PC-3 (cell line): Measurements from ENCODE around the gene CUL4A. TPM values are rescaled to one million over a fixed set of nuclear protein-coding genes. Genes with fewer than 3 reads are reported as not detected.

Experiments
- ATAC-seq: fragments of 200-7000 bp; cut with Tn5 transposase; 2 replicates; pipeline ENCODE4 v1.9.1; 2020; ENCODE audit warnings: mild to moderate bottlenecking, moderate library complexity
- BruUV-seq: library from RNA; stranded (reverse); fragments of 400-500 nt; replicated peaks from 2 replicates; lab custom pipeline; 2021; lab: Mats Ljungman, UMichigan
- CTCF ChIA-PET: fragments of 300-600 bp; sonication (Branson Sonifier 250); formaldehyde crosslinking; loops from one replicate; lab custom pipeline; 2022; ENCODE audit warnings: antibody characterized with exemption; lab: Charles Lee
- POLR2A ChIA-PET: fragments of 300-600 bp; sonication (Branson Sonifier 250); formaldehyde crosslinking; loops from one replicate; lab custom pipeline; 2022; ENCODE audit warnings: antibody characterized with exemption; ENCODE audit not compliant: unreplicated experiment; lab: Charles Lee
- DNase-seq: peaks from one replicate; pipeline ENCODE4 v3.0.0-alpha.2; 2015
- H2AFZ ChIP-seq: fragments of 300-600 bp; sonication (generic); 2 replicates; pipeline ENCODE4 v1.6.0; 2016; ENCODE audit warnings: antibody characterized with exemption, low read length
- H3F3A ChIP-seq: fragments of 300-600 bp; sonication (generic); one replicate; pipeline ENCODE4 v1.6.0; 2017; ENCODE audit warnings: antibody characterized with exemption, low read length, control low read depth, mild to moderate bottlenecking; ENCODE audit not compliant: unreplicated experiment
- H3K27ac ChIP-seq: fragments of 300-600 bp; sonication (generic); 2 replicates; pipeline ENCODE4 v1.5.1; 2016; ENCODE audit warnings: mild to moderate bottlenecking, low read length
- H3K27me3 ChIP-seq: fragments of 300-600 bp; sonication (generic); 2 replicates; pipeline ENCODE4 v1.6.1; 2016; ENCODE audit warnings: low read length, mixed read lengths
- H3K36me3 ChIP-seq: fragments of 300-600 bp; sonication (generic); 2 replicates; pipeline ENCODE4 v1.6.1; 2016; ENCODE audit warnings: low read depth, mixed run types, low read length, mixed read lengths
- H3K4me1 ChIP-seq: fragments of 300-600 bp; sonication (generic); 2 replicates; pipeline ENCODE4 v1.5.1; 2016; ENCODE audit warnings: low read length; ENCODE audit not compliant: insufficient read depth
- H3K4me2 ChIP-seq: fragments of 300-600 bp; sonication (generic); 2 replicates; pipeline ENCODE4 v1.6.0; 2016; ENCODE audit warnings: low read length
- H3K4me3 ChIP-seq: fragments of 300-600 bp; sonication (generic); 2 replicates; pipeline ENCODE4 v1.5.1; 2016; ENCODE audit warnings: mild to moderate bottlenecking, low read length, mixed read lengths
- H3K79me2 ChIP-seq: fragments of 300-600 bp; sonication (generic); 2 replicates; pipeline ENCODE4 v1.6.1; 2017; ENCODE audit warnings: low read length, mixed read lengths
- H3K9ac ChIP-seq: fragments of 300-600 bp; sonication (generic); 2 replicates; pipeline ENCODE4 v1.6.0; 2016; ENCODE audit warnings: mild to moderate bottlenecking, low read length
- H3K9me2 ChIP-seq: fragments of 300-600 bp; sonication (generic); replicated peaks from 2 replicates; pipeline ENCODE4 v1.6.1; 2016; ENCODE audit warnings: mixed run types, low read length, mixed read lengths
- H3K9me3 ChIP-seq: fragments of 300-600 bp; sonication (generic); 2 replicates; pipeline ENCODE4 v1.6.1; 2016; ENCODE audit warnings: low read length, mixed read lengths
- H4K20me1 ChIP-seq: fragments of 300-600 bp; sonication (generic); 2 replicates; pipeline ENCODE4 v1.6.1; 2016; ENCODE audit warnings: low read length, mixed read lengths
- CTCF ChIP-seq: fragments of 300-600 bp; sonication (generic); conservative IDR thresholded peaks from 2 replicates; pipeline ENCODE4 v1.5.1; 2017; ENCODE audit warnings: antibody characterized with exemption, low read depth, mild to moderate bottlenecking, low read length
- EZH2 ChIP-seq: fragments of 300-600 bp; sonication (generic); IDR thresholded peaks from one replicate; pipeline ENCODE4 v1.6.1; 2017; ENCODE audit warnings: antibody characterized with exemption, mild to moderate bottlenecking, low read length; ENCODE audit not compliant: unreplicated experiment
- EZH2phosphoT487 ChIP-seq: fragments of 300-600 bp; sonication (generic); IDR thresholded peaks from 2 replicates; pipeline ENCODE4 v1.6.1; 2018; ENCODE audit warnings: mild to moderate bottlenecking, antibody characterized with exemption, low read length, borderline replicate concordance
- intact Hi-C: fragments of 100-400 bp; cut with micrococcal nuclease; formaldehyde crosslinking; loops from 2 replicates; pipeline ENCODE4 v1.9.0; 2023
- total RNA-seq: library from RNA; depleted of rRNA; stranded (reverse); fragments of >200 nt; gene quantifications from 2 replicates; pipeline ENCODE4 v1.2.3, GENCODE V29; 2014

Gene CUL4A
- total RNA-seq, 1 experiment from 2014 or later = 82.4 TPM

DNA sequence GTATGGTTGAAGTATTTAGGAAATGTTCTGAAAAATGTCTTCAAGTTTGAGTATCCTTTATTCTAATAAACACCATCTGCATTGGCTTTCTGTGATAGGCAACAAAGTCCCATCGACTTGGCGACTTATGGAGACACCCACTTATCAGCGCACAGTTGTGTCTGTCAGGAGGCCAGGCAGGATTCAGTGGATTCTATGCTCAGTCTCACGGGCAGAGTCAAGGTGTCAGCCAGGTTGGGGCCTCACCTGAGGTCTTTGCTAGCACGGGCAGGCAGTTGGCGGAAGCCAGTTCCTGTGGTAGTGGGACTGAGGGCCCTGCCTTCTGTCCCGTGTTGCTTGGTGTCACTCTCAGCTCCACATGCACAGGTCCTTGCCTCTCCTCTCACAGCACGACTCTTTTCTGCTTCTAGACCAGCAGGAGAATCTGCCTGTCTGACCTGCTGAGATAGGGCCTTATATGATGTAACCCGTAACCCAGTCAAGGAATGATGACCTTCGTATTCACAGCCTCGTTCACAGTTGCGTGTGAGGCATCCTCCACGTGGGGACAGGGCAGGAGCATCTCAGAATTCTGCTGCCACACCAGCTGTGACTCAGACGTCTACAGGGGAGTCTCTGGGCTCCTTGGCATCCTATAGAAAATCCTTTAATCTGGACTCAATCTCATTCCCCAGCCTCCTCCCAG lies 10.0 kb downstream of the CUL4A start:
- Histone ChIP-seq H3K36me3 (peaks cover 3% of the 10 kb centered on the region; the same call in 1 of the 2 replicates), H2AFZ (no peak overlapping the region), H3K9me2 (no peaks in the 10 kb centered on the region), H3K4me3 (no peak overlapping the region), H3K27me3 (no peaks in the 10 kb centered on the region), H3K9ac (no peak overlapping the region), H3K4me1 (peaks cover 22% of the 10 kb centered on the region), H3K27ac (no peak overlapping the region), H3K9me3 (no peaks in the 10 kb centered on the region), H3K79me2 (peaks cover 88% of the 10 kb centered on the region), H3K4me2 (no peak overlapping the region), H4K20me1 (peaks cover 20% of the 10 kb centered on the region; the same call in 1 of the 2 replicates), H3F3A (no peaks in the 10 kb centered on the region)
- CTCF ChIA-PET = no interaction called here
- ATAC-seq (no peak), DNase-seq (no peak)
- no peak for TF ChIP-seq EZH2phosphoT487
- TF ChIP-seq CTCF = no peak
- no peak for TF ChIP-seq EZH2
- BruUV-seq = no TSS peak
- intact Hi-C loops = loop anchor here (10.0 kb wide), 1 partner anchor 185 kb away; no protein-coding TSS in a partner anchor
- POLR2A ChIA-PET = no interaction called here

DNA sequence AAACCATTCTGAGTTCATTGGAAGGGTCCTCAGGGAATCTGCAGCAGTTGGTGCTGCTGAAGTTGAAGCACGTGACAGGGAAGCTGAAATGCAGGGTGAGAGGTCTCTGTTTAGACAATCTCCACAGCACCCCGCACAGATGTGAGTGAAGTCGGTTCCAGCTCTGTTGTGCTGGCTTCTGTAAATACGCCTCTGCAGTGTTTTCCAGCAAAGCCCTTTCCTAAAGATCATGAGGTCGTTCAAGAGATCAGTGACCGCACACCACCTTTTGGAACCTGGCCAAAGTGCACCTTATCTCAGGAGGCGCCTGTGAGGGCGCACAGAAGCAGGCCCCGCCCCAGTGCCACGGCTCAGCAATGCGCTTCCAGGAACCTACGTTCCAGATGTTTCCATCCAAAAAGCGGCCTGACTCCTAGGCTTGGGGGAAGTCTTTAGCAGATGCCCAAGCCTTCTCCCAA lies 10.8 kb downstream of the CUL4A start:
- DNase-seq (no peak), ATAC-seq (no peak)
- Histone ChIP-seq H3K4me3 (no peak overlapping the region), H3K9me2 (no peaks in the 10 kb centered on the region), H3K27ac (no peak overlapping the region), H3K27me3 (no peaks in the 10 kb centered on the region), H3K79me2 (peaks cover 80% of the 10 kb centered on the region), H3F3A (no peaks in the 10 kb centered on the region), H3K36me3 (peaks cover 3% of the 10 kb centered on the region; the same call in 1 of the 2 replicates), H3K4me2 (no peak overlapping the region), H3K9ac (no peak overlapping the region), H2AFZ (no peak overlapping the region), H3K4me1 (peaks cover 22% of the 10 kb centered on the region), H4K20me1 (peaks cover 13% of the 10 kb centered on the region; the same call in 1 of the 2 replicates), H3K9me3 (no peaks in the 10 kb centered on the region)
- BruUV-seq = no TSS peak
- CTCF ChIA-PET = no interaction called here
- intact Hi-C loops = no loop called here
- no peak for TF ChIP-seq EZH2phosphoT487
- no peak for TF ChIP-seq CTCF
- TF ChIP-seq EZH2 = no peak
- POLR2A ChIA-PET = no interaction called here

GRCh38 chr13:113220877-113221276 lies 11.5 kb downstream of the CUL4A start:
- no peak for DNase-seq
- no peak for TF ChIP-seq EZH2
- TF ChIP-seq EZH2phosphoT487 = no peak
- no peak for TF ChIP-seq CTCF
- H3K27ac ChIP-seq = no peak overlapping the region
- H3K9ac ChIP-seq = no peak overlapping the region
- H3K27me3 ChIP-seq = no peaks in the 10 kb centered on the region
- H3K9me3 ChIP-seq = no peaks in the 10 kb centered on the region
- no TSS peak for BruUV-seq
- H3K4me3 ChIP-seq = no peak overlapping the region
- no peaks in the 10 kb centered on the region for H3F3A ChIP-seq
- H4K20me1 ChIP-seq = peaks cover 6% of the 10 kb centered on the region; the same call in 1 of the 2 replicates
- no peak for ATAC-seq
- H2AFZ ChIP-seq = no peak overlapping the region
- peaks cover 73% of the 10 kb centered on the region for H3K79me2 ChIP-seq
- POLR2A ChIA-PET = no interaction called here
- no peaks in the 10 kb centered on the region for H3K9me2 ChIP-seq
- H3K4me2 ChIP-seq = no peak overlapping the region
- H3K4me1 ChIP-seq = peaks cover 17% of the 10 kb centered on the region
- H3K36me3 ChIP-seq = peaks cover 3% of the 10 kb centered on the region; the same call in 1 of the 2 replicates
- intact Hi-C loops = no loop called here
- CTCF ChIA-PET = no interaction called here
